Suprapubic skin (tissue), 4 donors: ENCODE data around the gene TRPC4.

Source experiments
- CTCF ChIP-seq, 2 donors: fragments of 200-600 bp in 1 of 2; fragments of 450-650 bp in 1 of 2; sonication (generic) in 1 of 2; IDR thresholded peaks; one replicate each; pipeline ENCODE4 v1.5.1; 2016 to 2019; ENCODE audit warnings: antibody characterized with exemption in 2 of 2, mild to moderate bottlenecking in 1 of 2, moderate library complexity in 1 of 2
- POLR2A ChIP-seq, 2 donors: fragments of 450-650 bp; IDR thresholded peaks; one replicate each; pipeline ENCODE4 v1.6.1; 2017; ENCODE audit warnings: antibody characterized with exemption in 2 of 2, mild to moderate bottlenecking in 2 of 2, moderate library complexity in 2 of 2
- POLR2AphosphoS5 ChIP-seq, 3 donors: sonication (generic); formaldehyde crosslinking; IDR thresholded peaks; one replicate each; pipeline ENCODE4 v1.6.1; 2017; ENCODE audit warnings: antibody characterized with exemption in 3 of 3

GRCh38 chr13:37618554-37618953 lies 251.0 kb downstream of the TRPC4 start:
- no peak for TF ChIP-seq CTCF (IDR thresholded peaks at IDR 0.05)
- no peak for TF ChIP-seq POLR2A (IDR thresholded peaks at IDR 0.05)
- no peak for TF ChIP-seq POLR2AphosphoS5 (IDR thresholded peaks at IDR 0.05)
